Stimulated activated CD4-positive, alpha-beta T cell treated with anti-CD3 and anti-CD28 coated beads, Interleukin-15, amount 100 ng/mL, for 24 hours (primary cell): ENCODE measurements around the gene FLNA.
"Not testable (repeated sequence)": the region's sequence is repeated elsewhere in the genome, so short reads cannot be mapped to it uniquely, and the experiment has no call there.

Source experiments
- DNase-seq: peaks from one replicate; pipeline ENCODE4 v3.0.0-alpha.2; 2020

The FLNA gene, protein sequence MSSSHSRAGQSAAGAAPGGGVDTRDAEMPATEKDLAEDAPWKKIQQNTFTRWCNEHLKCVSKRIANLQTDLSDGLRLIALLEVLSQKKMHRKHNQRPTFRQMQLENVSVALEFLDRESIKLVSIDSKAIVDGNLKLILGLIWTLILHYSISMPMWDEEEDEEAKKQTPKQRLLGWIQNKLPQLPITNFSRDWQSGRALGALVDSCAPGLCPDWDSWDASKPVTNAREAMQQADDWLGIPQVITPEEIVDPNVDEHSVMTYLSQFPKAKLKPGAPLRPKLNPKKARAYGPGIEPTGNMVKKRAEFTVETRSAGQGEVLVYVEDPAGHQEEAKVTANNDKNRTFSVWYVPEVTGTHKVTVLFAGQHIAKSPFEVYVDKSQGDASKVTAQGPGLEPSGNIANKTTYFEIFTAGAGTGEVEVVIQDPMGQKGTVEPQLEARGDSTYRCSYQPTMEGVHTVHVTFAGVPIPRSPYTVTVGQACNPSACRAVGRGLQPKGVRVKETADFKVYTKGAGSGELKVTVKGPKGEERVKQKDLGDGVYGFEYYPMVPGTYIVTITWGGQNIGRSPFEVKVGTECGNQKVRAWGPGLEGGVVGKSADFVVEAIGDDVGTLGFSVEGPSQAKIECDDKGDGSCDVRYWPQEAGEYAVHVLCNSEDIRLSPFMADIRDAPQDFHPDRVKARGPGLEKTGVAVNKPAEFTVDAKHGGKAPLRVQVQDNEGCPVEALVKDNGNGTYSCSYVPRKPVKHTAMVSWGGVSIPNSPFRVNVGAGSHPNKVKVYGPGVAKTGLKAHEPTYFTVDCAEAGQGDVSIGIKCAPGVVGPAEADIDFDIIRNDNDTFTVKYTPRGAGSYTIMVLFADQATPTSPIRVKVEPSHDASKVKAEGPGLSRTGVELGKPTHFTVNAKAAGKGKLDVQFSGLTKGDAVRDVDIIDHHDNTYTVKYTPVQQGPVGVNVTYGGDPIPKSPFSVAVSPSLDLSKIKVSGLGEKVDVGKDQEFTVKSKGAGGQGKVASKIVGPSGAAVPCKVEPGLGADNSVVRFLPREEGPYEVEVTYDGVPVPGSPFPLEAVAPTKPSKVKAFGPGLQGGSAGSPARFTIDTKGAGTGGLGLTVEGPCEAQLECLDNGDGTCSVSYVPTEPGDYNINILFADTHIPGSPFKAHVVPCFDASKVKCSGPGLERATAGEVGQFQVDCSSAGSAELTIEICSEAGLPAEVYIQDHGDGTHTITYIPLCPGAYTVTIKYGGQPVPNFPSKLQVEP (N-terminal part only)

DNA sequence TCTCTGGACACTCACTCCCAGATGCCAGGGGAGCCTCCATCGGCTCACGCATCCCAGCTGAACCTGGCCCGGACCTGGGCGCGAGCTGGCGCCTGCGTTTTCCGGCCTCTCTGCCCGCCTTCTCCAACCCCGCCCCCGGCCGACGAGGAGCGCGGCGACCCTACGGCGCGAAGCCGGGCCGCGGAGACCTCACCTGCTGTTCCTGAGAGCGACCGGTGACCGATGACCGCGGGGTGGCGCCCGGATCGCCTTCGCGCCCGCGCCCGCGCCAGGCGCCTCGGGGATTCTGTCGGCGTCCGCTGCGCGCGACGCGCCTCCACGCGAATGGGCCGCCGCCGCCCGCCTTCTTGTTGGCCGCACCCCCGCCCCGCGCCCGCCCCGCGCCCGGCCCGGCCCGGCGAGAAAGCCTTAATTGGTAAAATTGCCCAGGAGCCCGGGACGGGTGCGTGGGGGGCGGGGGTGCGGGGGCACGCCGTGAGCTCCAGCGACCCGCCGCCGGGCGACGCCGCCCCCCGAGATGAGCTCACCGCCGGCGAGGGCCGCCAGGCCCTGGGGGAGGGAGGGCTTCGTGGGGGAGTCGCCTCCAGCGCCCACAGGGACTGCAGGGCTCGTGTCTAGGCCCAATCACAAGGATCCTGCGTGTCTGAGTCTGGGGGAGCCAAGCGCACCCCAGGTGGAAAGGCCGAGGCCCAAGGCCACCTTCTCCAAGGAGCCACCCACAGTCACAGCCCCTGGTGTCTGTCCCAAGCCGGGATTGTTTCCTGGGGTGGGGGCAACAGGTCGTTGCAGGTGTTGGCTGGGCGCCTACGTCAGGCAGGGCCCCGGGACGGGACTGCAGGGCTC lies at the start of gene FLNA:
FLNA (minus strand) TSS at position 322 of the 843 bp plus-strand sequence. CDS start 3,389 bp downstream, outside the sequence.
- peak; percentile 57 for DNase-seq

GRCh38 chrX:154420402-154420756 lies 45.9 kb upstream of the FLNA start:
- DNase-seq: no peak

DNA sequence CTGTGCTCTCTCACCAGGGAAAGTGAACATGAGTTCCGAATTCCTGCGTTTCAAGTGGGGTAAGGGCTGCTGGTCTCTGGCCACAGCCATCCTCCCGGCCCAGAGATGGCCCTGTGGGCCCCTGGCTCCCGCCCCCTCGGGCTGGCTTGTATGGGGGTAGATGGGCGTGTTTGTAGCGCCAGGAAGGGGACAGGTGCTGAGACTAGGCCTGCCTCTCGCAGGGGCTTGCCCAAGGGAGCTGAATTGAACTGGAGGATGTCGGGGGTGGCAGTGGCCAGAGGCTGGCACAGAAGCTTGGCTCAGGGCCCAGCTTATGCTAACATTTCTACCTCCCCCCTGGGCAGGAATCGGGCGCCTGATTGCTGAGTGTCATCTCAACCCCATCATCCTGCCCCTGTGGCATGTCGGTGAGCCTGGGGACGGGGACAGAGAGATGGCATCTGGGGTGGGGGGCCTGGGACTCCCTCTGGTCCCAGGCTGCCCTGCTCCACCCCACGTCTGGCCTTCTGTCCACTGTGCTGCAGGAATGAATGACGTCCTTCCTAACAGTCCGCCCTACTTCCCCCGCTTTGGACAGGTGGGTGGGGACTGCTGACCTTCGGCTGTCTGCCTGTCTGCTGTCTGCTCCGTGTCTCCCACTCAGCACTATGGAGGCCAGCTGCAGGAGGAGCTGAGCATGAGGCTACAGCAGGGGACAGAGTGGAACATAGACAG lies 45.4 kb upstream of the FLNA start:
- DNase-seq: no peak

GRCh38 chrX:154419189-154419588 lies 44.8 kb upstream of the FLNA start:
- DNase-seq: no peak

DNA sequence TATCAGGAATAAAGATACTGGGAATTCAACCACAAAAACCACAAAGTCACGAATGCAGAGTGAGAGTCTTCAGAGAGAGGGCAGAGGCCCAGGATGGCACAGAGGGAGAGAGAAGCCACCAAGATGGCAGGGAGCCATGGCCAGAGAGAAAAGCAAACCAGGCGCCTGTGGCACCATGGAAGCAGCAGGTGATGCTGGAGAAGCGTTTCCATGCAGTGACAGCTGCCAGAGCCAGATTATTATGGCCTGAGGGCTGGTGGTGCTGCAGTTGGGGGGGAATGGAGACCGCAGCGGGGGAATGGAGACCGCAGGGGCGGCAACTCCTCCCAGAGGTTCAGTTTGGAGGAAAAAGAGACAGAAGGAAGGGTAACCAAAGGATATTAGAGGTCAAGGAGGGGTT lies 42.7 kb upstream of the FLNA start:
- DNase-seq: no peak

DNA sequence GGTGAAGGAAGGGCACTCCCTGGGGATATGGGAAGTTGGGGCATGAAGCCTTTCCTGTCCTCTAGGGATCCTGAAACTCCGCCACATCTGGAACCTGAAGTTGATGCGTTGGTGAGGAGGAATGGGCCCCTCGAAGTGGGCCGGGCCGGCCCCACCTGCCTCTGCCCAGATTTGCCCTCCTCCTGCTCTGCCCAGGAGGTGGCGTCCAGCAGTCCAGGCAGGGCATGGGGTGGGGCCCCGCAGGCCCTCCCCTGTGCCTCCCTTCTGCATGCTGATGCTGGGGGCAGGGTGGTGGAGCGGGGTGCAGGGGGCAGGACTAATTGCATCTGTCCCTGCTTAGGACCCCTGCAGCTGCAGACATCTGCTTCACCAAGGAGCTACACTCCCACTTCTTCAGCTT lies 38.7 kb upstream of the FLNA start:
- no peak for DNase-seq

DNA sequence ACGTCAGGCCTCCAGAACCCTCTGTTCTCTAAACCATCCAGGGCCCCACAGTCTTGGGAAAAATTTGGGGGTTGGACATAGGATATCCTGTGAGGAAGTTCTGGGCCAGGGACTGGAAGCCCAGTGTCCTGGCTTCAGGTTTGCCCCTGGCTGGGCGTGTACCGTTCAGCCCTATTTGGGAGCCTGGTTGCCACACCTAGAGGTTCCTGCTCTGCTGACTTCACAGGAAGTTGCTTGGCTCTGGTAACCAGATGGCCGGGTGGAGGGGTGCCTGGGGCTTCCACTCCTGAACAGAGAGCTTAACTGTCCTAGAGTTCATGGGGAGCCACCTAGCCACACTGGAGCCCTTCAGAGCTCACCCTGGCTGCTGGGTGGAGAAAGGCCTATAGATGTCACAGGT lies 38.0 kb upstream of the FLNA start:
- DNase-seq: peak; percentile 50

DNA sequence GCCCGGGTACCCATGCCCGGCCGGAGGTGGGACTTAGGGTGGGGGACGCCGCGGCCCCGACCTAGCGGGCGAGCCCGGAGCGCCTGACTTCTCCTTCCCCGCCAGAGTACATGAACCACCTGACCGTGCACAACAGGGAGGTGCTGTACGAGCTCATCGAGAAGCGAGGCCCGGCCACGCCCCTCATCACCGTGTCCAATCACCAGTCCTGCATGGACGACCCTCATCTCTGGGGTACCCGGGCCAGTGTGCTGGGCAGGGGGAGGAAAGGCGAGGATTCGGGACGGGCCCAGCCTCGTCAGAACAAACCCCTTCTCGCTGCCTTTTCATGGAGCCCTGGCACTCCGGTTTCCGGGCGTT lies 37.5 kb upstream of the FLNA start:
- peak; percentile 78 for DNase-seq

GRCh38 chrX:154409222-154409871 lies 34.9 kb upstream of the FLNA start, which contains the start of gene DNASE1L1:
TSS of gene DNASE1L1 (minus strand) at chrX:154409254. CDS start at chrX:154405568, 3,686 bp downstream.
- no peak for DNase-seq

DNA sequence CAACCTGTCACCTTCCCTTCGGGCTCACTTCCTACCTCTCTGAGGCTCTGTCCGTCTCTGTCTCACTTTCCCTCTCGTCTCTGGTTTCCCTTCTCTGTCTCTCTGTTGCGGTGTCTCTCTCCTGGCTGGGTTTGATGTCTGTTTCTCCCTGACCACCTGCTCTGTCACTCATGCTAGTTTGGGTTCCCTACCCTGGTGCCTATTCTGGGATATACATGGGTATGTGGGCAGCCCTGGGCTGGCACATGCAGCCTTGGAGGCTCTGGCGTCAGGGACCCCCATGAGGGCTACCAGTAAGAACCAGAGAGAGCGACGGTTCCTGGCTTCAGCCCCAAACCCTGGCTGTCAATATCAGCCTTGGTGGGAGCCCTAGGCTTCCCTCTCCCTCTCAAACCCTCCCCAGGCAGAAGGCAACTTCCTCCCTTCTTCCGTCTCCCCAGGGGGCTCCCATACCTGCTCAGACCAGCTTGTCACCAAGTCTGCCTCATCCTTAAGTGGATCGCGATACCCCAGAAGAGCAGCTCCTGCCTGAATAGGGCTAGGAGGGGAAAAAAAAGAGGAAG lies 34.3 kb upstream of the FLNA start:
- no peak for DNase-seq

GRCh38 chrX:154404625-154405192 lies 30.3 kb upstream of the FLNA start:
- DNase-seq: no peak

- DNase-seq: no peak
Observed at GRCh38 chrX:154403858-154404257, 29.4 kb upstream of the FLNA start.

DNA sequence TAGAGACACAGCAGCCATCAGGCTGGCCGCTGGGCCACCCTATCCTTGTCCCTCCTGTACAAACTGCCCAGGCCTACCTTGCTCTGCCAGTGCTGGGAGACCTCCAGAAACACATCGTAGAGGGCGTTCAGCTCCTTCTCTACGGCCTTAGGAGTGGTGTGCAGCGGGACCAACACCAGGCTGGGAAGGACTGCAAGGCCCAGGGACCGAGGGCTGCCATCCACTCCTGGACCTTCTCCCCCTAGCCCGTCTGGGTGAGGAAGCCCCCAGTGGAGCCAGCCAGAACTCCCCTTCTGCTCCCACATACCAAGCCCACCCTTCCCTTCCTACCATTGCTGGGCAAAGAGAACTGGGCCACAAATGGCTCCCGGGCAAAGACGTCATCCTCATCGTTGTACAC lies 28.8 kb upstream of the FLNA start:
- DNase-seq: no peak

- peak; percentile 27 for DNase-seq
Observed at GRCh38 chrX:154402622-154403127, 28.2 kb upstream of the FLNA start.

GRCh38 chrX:154401918-154402621 lies 27.6 kb upstream of the FLNA start:
- peak; percentile 34 for DNase-seq

DNA sequence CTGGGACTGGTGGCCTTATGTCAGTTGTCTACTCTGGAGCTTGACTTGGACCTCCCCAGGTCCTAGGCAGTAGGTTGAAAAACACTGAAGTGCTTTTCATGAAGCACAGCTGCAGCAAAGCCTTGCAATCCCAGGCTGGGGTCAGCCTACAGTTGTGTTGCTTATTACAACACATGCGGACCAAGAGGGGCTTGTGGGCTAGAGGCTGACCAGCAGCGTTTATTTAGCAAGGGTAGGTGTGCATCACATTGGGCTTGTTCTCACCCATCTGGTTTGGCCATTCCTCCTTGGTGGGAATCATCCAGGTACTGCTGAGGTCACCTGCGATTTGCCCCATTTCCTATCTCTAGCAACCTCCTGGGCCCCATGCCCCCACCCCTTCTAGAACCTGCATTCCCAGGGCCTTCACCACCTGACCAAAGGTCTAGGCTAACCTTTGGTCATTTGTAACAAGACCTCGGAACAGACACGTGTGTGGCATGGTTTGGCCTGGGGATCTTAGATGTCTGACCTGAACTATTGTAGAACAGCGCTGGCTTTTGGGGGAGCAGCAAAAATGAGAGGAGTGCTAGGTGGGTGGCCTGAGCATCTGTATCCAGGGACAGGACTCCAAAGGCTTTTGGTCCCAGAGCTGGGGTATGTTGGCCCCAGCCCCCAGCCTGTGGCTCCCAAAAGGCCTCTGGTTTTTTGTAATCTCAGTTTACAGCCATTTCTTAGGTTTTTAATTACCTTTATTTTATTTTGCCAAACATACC lies 26.8 kb upstream of the FLNA start:
- DNase-seq: peak; percentile 52

DNA sequence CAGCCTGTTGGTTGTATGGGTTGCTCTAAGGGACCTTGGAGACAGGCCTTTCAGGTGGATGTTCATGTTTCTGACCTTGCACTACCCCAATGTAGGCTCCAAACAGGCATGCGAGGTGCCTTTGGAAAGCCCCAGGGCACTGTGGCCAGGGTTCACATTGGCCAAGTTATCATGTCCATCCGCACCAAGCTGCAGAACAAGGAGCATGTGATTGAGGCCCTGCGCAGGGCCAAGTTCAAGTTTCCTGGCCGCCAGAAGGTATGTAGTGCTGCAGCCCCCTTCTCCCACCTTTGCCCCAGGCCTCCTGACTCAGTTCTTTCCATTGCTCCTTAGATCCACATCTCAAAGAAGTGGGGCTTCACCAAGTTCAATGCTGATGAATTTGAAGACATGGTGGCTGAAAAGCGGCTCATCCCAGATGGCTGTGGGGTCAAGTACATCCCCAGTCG lies 26.0 kb upstream of the FLNA start:
- DNase-seq: not testable (repeated sequence)
